Activated naive CD8-positive, alpha-beta T cell treated with anti-CD3 and anti-CD28 coated beads for 36 hours (primary cell): ENCODE results near the gene ACVR1B. TPM values are rescaled to one million over a fixed set of nuclear protein-coding genes. Genes with fewer than 3 reads are reported as not detected.
"Not testable (repeated sequence)": the region's sequence is repeated elsewhere in the genome, so short reads cannot be mapped to it uniquely, and the experiment has no call there.

Experiments used
- DNase-seq: peaks from one replicate; pipeline ENCODE4 v3.0.0; 2021
- H3K27ac Mint-ChIP-seq: one replicate; pipeline ENCODE4 v1.8.0; 2022; ENCODE audit warnings: mild to moderate bottlenecking, moderate library complexity, mixed read lengths
- H3K27me3 Mint-ChIP-seq: one replicate; pipeline ENCODE4 v1.8.0; 2022; ENCODE audit warnings: mild to moderate bottlenecking, mixed read lengths
- H3K36me3 Mint-ChIP-seq: one replicate; pipeline ENCODE4 v1.8.0; 2021; ENCODE audit warnings: mild to moderate bottlenecking, mixed read lengths
- H3K4me1 Mint-ChIP-seq: one replicate; pipeline ENCODE4 v1.8.0; 2021; ENCODE audit warnings: mixed read lengths
- H3K4me3 Mint-ChIP-seq: one replicate; pipeline ENCODE4 v1.8.0; 2022; ENCODE audit warnings: mild to moderate bottlenecking, moderate library complexity, mixed read lengths
- H3K9me3 Mint-ChIP-seq: one replicate; pipeline ENCODE4 v1.8.0; 2022; ENCODE audit warnings: mixed read lengths
- total RNA-seq, 2 experiments: library from RNA; stranded (reverse); gene quantifications; one replicate each; pipeline ENCODE4 v1.2.3, GENCODE V29; 2021

ACVR1B gene
- total RNA-seq, 2 experiments from 2014 or later = 9.9 to 10.2 TPM

DNA sequence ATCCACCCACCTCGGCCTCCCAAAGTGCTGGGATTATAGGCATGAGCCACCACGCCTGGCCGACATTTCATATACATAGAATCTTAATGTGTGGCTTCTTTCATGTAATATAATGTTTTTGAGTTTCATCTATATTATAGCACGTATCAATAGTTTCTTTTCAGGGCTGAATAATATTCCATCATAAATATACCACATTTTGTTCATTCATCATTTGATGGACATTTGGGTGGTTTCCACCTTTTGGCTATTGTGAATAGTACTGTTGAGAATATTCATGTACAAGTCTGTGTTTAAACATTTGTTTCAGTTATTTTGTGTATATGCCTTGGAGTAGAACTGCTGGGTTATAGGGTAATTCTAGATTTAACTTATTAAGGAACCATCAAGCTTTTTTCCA, 12.0 kb downstream of the ACVR1B start:
- DNase-seq = no peak
- H3K27me3 Mint-ChIP-seq = no peaks in the 10 kb centered on the region
- peaks cover 20% of the 10 kb centered on the region for H3K36me3 Mint-ChIP-seq
- H3K4me1 Mint-ChIP-seq = peaks cover 26% of the 10 kb centered on the region
- H3K4me3 Mint-ChIP-seq = no peak overlapping the region
- no peaks in the 10 kb centered on the region for H3K9me3 Mint-ChIP-seq
- H3K27ac Mint-ChIP-seq = no peak overlapping the region

DNA sequence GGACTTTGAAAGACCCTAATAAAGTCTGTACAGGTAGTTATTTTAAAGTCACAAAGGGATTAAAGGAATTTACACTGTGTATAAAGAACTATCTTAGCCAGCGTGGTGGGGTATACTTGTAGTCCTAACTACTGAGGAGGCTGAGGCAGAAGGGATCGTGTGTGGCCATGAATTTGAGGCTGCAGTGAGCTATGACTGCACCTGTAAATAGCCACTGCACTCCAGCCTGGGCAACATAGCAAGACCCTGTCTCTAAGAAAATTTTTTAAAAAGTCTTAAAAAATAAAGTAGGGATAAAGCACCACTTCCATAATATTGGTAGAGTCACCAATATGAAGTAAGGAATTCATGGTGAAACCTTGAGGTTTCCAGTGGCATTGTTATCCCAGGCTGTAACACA, 18.1 kb downstream of the ACVR1B start:
- H3K27ac Mint-ChIP-seq = no peak overlapping the region
- H3K4me3 Mint-ChIP-seq = no peak overlapping the region
- no peaks in the 10 kb centered on the region for H3K27me3 Mint-ChIP-seq

DNA sequence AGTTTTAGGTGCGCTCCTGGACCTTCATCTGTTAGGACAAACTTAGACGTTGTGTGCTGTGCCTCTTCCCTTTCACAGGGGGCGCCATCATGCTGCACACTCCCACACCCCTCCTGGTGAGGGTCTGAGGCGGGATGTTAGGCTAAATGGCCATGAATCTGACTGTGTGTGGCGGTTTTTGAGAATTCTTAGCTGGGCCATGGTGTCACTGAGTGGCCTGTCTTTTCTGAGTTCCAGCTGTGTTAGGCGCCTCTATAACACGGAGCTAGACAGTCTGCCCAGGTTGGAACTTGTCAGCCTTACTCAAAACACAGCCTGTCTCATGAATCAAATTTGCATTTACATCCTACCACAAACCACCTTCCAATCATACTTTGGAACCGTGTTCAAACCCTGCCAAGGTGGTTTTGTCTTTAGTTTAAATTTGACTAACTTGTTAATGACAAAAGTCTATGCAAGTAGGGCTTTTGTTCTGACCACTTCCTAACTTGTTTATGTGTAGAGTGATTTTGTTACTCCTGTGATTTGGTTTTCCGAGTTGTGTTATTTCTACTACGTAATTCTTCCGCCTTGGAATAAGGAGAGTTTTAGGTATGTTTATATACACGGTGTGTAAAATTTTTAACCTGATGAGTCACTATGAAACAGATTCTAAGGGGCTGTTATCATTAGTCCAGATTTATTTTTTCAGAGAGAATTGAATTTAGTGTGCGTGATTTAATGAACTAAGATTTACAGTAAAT, 19.6 kb downstream of the ACVR1B start:
- Mint-ChIP-seq H3K27me3 (no peaks in the 10 kb centered on the region), H3K4me1 (peaks cover 63% of the 10 kb centered on the region), H3K36me3 (peaks cover 10% of the 10 kb centered on the region), H3K4me3 (peak overlapping the region; percentile 62), H3K27ac (peak overlapping the region; percentile 75), H3K9me3 (no peaks in the 10 kb centered on the region)
- peak; percentile 56 for DNase-seq

More for the DNA sequence above, 18.1 kb downstream of the ACVR1B start:
- Mint-ChIP-seq H3K9me3 (no peaks in the 10 kb centered on the region), H3K4me1 (peaks cover 52% of the 10 kb centered on the region), H3K36me3 (no peaks in the 10 kb centered on the region)
- no peak for DNase-seq

DNA sequence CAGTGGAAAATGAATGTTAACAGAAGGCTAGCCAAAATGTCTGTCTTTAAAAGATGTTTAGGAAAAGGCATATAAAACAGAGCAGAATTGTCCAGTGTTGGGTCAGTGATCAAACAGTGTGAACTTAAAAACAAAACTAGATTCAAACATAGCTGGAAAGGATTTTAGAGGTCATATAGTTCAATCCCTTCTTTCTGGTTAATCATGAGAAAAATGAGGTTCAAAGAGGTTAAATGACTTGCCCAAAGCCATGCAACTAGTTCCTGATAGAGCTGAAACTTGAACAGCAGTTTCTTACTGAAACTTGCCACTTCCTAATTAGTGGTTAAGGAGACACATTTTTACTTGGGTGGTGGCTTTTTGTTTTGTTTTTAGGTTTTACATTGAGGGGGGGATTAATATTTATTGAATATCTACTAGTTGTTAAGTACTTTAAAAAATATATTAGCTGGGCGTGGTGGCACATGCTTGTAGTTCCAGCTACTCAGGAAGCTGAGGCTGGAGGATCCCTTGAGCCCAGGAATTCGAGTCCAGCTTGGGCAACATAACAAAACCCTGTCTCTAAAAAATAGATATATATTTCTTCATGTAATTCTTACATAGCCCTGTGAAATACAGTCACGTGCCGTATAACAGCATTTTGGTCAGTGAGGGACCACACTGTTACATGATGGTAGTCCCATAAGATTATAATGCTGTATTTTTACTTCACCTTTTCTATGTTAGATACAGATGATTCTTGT, 20.4 kb downstream of the ACVR1B start:
- peak overlapping the region; percentile 27 for H3K27ac Mint-ChIP-seq
- H3K27me3 Mint-ChIP-seq = no peaks in the 10 kb centered on the region
- peaks cover 17% of the 10 kb centered on the region for H3K36me3 Mint-ChIP-seq
- H3K4me3 Mint-ChIP-seq = peak overlapping the region; percentile 23
- peaks cover 69% of the 10 kb centered on the region for H3K4me1 Mint-ChIP-seq
- H3K9me3 Mint-ChIP-seq = no peaks in the 10 kb centered on the region
- DNase-seq = no peak

DNA sequence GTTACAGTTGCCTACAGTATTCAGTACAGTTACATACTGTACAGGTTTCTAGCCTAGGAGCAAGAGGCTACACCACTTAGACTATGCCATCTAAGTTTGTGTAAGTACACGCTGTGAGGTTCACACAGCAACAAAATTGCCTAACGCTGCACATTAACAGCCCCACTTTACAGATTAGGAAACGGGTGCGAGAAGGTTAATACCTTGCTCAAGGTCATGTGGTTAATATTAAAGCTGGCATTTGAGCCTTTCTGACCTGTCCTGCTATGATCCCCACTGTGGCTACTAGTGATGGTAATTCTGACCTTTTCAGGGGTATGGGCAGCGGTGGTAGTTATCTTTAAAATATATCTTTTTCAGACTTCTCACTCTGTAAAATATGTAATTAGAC, 20.9 kb downstream of the ACVR1B start:
- Mint-ChIP-seq H3K27ac (no peak overlapping the region), H3K4me3 (no peak overlapping the region), H3K9me3 (no peaks in the 10 kb centered on the region), H3K4me1 (peaks cover 71% of the 10 kb centered on the region), H3K36me3 (peaks cover 17% of the 10 kb centered on the region), H3K27me3 (no peaks in the 10 kb centered on the region)
- DNase-seq = no peak

DNA sequence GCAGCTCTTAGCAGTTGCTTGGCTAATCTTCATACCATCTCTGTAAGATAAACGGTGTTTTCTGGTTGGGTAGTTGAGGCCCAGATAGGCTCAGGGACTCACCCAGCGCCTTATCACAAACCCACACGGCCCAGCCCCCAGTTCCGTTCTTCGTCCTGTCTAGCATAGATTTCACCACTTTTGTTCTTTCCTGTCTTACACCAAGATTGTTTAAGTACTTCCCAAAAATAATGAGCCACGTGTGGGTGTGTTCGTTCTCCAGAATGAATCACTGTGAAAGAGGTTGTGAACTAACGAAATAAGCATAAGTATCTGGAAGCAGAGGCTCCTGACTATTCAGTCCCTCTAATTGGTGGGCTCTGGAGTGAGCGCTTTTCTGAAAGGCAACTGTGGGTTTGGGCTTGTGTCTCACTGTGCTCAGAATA, 21.4 kb downstream of the ACVR1B start:
- H3K27me3 Mint-ChIP-seq = no peaks in the 10 kb centered on the region
- H3K4me3 Mint-ChIP-seq = no peak overlapping the region
- H3K36me3 Mint-ChIP-seq = peaks cover 17% of the 10 kb centered on the region
- DNase-seq = peak; percentile 35
- peaks cover 71% of the 10 kb centered on the region for H3K4me1 Mint-ChIP-seq
- no peak overlapping the region for H3K27ac Mint-ChIP-seq
- no peaks in the 10 kb centered on the region for H3K9me3 Mint-ChIP-seq

DNA sequence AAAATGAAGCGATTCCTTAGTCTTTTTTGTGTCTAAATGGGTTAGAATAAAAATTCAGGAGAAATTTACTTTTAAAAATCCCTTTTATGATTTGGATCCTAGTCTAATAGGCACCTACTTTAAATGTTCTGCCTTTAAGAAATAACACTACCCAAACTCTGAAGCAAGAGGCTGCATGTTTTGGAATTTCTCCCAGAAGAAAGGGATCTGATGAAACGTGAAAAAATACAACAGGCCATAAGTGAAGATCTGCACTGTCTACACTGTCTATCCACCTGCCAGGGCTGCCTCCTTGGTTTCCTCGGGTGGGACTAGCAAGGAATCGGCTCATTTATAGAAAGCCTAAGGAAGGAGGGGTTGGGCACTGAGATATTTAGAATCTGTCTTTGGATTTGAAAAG, 22.1 kb downstream of the ACVR1B start:
- Mint-ChIP-seq H3K9me3 (no peaks in the 10 kb centered on the region), H3K27ac (no peak overlapping the region), H3K4me1 (peaks cover 71% of the 10 kb centered on the region), H3K27me3 (no peaks in the 10 kb centered on the region), H3K4me3 (no peak overlapping the region), H3K36me3 (peaks cover 17% of the 10 kb centered on the region)
- DNase-seq = no peak

DNA sequence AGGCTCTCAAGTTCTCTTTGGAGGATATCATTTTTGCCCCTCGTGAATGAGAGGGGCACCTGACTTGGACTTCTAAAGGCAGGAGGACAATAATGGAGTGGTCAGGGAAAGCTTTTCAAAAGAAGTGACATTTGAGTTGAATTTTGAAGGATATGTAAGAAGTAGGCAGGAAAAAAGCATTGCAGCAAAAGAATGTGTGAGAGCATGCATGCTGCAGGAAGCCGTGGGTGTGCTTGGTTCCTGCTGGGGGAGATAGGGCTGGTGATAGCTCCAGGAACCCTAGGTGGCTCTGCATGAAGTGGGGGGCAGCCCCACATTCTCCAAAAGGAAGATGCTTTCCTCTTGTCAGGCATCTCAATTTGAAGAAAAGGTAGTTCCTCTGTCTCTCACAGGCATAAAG, 23.1 kb downstream of the ACVR1B start:
- peaks cover 74% of the 10 kb centered on the region for H3K4me1 Mint-ChIP-seq
- no peaks in the 10 kb centered on the region for H3K27me3 Mint-ChIP-seq
- DNase-seq = no peak
- H3K27ac Mint-ChIP-seq = no peak overlapping the region
- H3K4me3 Mint-ChIP-seq = no peak overlapping the region
- peaks cover 17% of the 10 kb centered on the region for H3K36me3 Mint-ChIP-seq
- H3K9me3 Mint-ChIP-seq = no peaks in the 10 kb centered on the region

DNA sequence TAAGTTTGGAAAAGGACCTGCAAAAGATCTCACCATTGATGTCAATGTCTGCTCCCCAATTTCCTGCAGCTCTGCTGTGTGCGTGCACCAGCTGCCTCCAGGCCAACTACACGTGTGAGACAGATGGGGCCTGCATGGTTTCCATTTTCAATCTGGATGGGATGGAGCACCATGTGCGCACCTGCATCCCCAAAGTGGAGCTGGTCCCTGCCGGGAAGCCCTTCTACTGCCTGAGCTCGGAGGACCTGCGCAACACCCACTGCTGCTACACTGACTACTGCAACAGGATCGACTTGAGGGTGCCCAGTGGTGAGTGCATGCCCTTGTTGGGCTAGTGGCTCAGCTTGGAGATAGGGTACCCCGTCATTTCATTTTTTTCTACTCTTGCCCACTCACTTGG, 23.7 kb downstream of the ACVR1B start:
- Mint-ChIP-seq H3K4me3 (no peak overlapping the region), H3K27ac (no peak overlapping the region), H3K27me3 (no peaks in the 10 kb centered on the region), H3K36me3 (peaks cover 17% of the 10 kb centered on the region), H3K4me1 (peaks cover 73% of the 10 kb centered on the region), H3K9me3 (no peaks in the 10 kb centered on the region)
- no peak for DNase-seq

DNA sequence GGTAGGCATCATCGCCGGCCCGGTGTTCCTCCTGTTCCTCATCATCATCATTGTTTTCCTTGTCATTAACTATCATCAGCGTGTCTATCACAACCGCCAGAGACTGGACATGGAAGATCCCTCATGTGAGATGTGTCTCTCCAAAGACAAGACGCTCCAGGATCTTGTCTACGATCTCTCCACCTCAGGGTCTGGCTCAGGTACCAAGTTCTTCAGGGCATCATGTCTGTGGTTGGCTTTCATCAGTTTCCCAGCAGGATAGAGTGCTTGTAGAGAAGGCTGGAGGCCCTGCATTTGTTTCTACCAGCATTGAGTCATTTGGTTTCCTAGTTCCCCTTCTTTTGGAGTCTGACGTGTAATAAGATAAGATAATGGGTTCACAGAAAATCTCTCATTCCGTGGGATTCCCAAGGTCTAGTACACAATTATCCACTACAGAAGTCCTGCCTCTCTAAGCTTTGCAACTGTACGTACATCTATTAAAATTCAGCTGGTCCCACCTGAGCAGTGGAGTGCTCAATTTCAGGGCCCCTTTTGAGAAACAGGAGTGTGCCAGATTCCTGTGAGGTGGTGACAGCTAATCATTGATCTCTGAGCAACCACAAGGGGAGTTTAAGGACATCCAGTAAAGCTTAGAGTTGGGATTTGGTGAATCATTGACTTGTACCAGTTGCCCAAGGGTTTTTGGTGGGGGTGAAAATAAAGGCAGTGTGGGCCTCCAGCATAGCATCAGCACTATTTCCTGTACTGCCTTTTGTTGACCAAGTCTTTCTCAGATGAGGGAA, 25.1 kb downstream of the ACVR1B start:
- no peaks in the 10 kb centered on the region for H3K9me3 Mint-ChIP-seq
- no peak overlapping the region for H3K4me3 Mint-ChIP-seq
- no peak overlapping the region for H3K27ac Mint-ChIP-seq
- peaks cover 21% of the 10 kb centered on the region for H3K36me3 Mint-ChIP-seq
- peaks cover 68% of the 10 kb centered on the region for H3K4me1 Mint-ChIP-seq
- no peaks in the 10 kb centered on the region for H3K27me3 Mint-ChIP-seq
- DNase-seq = no peak

DNA sequence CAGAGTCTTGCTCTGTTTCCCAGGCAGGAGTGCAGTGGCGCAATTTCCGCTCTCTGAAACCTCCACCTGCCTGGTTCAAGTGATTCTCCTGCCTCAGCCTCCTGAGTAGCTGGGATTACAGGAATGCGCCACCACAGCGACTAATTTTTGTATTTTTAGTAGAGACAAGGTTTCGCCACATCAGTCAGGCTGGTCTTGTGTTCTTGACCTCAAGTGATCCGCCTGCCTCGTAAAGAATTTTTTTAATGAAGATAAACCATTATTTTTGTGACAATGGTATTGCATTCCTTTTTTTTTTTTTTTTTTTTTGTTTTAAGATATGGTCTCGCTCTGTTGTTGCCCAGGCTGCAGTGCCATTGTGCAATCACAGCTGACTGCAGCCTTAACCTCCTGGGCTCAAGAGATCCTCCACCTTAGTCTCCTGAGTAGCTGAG, 25.8 kb downstream of the ACVR1B start:
- Mint-ChIP-seq H3K36me3 (peaks cover 21% of the 10 kb centered on the region), H3K27ac (no peak overlapping the region), H3K4me3 (no peak overlapping the region), H3K4me1 (peaks cover 61% of the 10 kb centered on the region), H3K9me3 (no peaks in the 10 kb centered on the region), H3K27me3 (no peaks in the 10 kb centered on the region)
- no peak for DNase-seq

DNA sequence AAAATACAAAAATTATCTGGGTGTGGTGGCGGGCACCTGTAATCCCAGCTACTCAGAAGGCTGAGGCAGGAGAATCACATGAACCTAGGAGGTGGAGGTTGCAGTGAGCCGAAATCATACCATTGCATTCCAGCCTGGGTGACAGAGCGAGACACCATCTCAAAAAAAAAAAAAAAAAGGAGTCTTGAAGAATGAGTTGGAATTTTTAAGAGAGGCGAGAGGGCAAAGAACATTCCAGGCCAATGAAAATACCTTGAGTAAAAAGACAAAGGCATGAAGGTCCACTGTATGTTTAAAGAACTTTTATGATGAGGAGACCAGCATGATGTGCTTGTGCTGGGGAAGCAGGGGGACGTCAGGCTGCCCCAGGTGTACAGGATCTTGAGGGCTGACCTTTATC, 27.8 kb downstream of the ACVR1B start:
- not testable (repeated sequence) for H3K9me3 Mint-ChIP-seq, DNase-seq, H3K27ac Mint-ChIP-seq, H3K4me3 Mint-ChIP-seq, H3K27me3 Mint-ChIP-seq
- Mint-ChIP-seq H3K4me1 (peaks cover 42% of the 10 kb centered on the region), H3K36me3 (peaks cover 21% of the 10 kb centered on the region)

DNA sequence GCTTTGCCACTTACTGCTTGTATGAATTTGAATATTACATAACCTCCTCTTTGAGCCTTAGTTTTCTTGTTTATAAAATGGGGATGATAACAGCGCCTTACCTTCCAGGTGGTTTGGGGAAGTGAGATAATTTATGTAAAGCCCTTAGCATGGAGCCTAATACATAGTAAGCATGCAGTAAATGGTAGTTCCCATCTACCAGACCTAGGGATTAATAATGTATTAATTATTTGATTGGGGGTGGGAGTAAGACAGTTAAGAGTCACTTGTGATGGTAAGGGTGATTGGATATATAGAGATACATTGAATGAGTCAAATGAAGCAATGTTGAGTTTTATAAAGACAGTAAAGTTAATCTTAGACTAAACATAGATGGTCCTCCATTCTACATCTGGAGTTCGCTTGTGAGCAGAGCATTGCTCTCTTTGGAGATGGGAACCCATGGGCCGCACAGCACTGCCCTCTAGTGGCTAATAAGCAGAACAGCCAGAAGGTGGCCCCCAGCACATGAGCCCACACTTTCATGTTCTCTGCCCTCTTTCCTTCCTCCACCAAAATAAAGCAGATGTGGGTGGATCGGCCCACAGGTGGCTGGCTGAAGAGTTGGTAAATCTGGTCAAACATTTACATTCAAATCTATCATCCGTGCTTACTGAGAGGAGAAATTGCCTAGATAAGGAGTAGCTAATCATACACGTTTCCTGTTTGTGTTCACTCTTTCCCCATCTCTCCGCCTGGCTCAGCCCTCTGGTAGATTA, 28.7 kb downstream of the ACVR1B start:
- Mint-ChIP-seq H3K4me1 (peaks cover 32% of the 10 kb centered on the region), H3K27ac (peak overlapping the region; percentile 18), H3K4me3 (no peak overlapping the region)

DNA sequence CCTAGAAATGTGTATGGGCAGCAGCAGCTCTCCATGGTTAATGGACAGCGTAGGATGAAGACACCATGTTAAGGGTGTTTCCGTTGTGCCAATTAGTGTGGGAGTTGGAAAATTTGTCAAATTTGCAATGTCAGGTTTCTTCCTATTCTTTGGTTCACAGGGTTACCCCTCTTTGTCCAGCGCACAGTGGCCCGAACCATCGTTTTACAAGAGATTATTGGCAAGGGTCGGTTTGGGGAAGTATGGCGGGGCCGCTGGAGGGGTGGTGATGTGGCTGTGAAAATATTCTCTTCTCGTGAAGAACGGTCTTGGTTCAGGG, 29.3 kb downstream of the ACVR1B start:
- Mint-ChIP-seq H3K27ac (peak overlapping the region; percentile 18), H3K9me3 (no peaks in the 10 kb centered on the region), H3K36me3 (peaks cover 14% of the 10 kb centered on the region), H3K4me3 (no peak overlapping the region), H3K4me1 (peaks cover 27% of the 10 kb centered on the region), H3K27me3 (no peaks in the 10 kb centered on the region)
- DNase-seq = no peak

More for the DNA sequence above, 28.7 kb downstream of the ACVR1B start:
- H3K36me3 Mint-ChIP-seq = peaks cover 19% of the 10 kb centered on the region
- no peaks in the 10 kb centered on the region for H3K27me3 Mint-ChIP-seq
- H3K9me3 Mint-ChIP-seq = no peaks in the 10 kb centered on the region
- DNase-seq = peak; percentile 56

DNA sequence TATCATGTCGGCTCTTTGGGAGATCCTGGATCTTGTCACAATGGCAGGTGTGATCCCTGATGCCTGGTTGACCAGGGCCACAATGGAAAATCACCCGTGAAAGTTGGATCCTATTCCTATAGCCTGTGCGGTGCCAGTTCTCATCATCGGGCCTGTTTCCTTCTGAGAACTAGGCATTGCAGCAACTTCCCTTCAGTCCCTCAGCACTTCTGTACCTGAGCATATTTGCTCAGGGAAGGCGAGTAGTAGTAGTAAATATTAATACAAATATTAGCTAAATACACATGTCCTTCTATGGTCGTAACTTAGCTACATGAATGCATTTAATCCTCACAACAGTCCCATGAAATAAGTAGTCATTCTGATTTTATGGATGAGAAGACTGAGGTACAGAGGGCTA, 33.2 kb downstream of the ACVR1B start:
- H3K4me1 Mint-ChIP-seq = peaks cover 11% of the 10 kb centered on the region
- H3K27me3 Mint-ChIP-seq = no peaks in the 10 kb centered on the region
- no peak for DNase-seq
- no peak overlapping the region for H3K27ac Mint-ChIP-seq
- no peak overlapping the region for H3K4me3 Mint-ChIP-seq
- no peaks in the 10 kb centered on the region for H3K9me3 Mint-ChIP-seq
- peaks cover 3% of the 10 kb centered on the region for H3K36me3 Mint-ChIP-seq
